HepG2 (cell line): ENCODE measurements around the gene LRP10. TPM values are rescaled to one million over a fixed set of nuclear protein-coding genes. Genes with fewer than 3 reads are reported as not detected.

Source experiments
- CCDC6 ChIP-seq: sonication (generic); formaldehyde crosslinking; IDR thresholded peaks from 2 replicates; pipeline ENCODE4 v1.8.1; 2022; ENCODE audit warnings: mild to moderate bottlenecking, missing genetic modification reagents, moderate library complexity
- ELF3 ChIP-seq: IDR thresholded peaks from 2 replicates; pipeline ENCODE4 v1.6.1; 2016; ENCODE audit warnings: missing genetic modification reagents, missing compliant biosample characterization
- FLYWCH1 ChIP-seq: sonication (generic); formaldehyde crosslinking; IDR thresholded peaks from 2 replicates; pipeline ENCODE4 v1.8.1; 2023; ENCODE audit warnings: mild to moderate bottlenecking, missing genetic modification reagents
- HNRNPLL ChIP-seq: fragments of 200-400 bp; formaldehyde crosslinking; IDR thresholded peaks from 2 replicates; pipeline ENCODE4 v1.6.1; 2017; ENCODE audit warnings: mild to moderate bottlenecking, low read depth, low read length; ENCODE audit not compliant: poor library complexity, severe bottlenecking
- PHF20 ChIP-seq: sonication (generic); formaldehyde crosslinking; IDR thresholded peaks from 2 replicates; pipeline ENCODE4 v1.5.0; 2020; ENCODE audit warnings: mild to moderate bottlenecking, missing genetic modification reagents
- SIN3B ChIP-seq: fragments of 150-350 bp; IDR thresholded peaks from 2 replicates; pipeline ENCODE4 v1.6.1; 2014; ENCODE audit warnings: low read length
- SMAD3 ChIP-seq: sonication (generic); formaldehyde crosslinking; IDR thresholded peaks from 2 replicates; pipeline ENCODE4 v1.4.0; 2020; ENCODE audit warnings: missing genetic modification reagents
- SP2 ChIP-seq: sonication (generic); formaldehyde crosslinking; IDR thresholded peaks from 2 replicates; pipeline ENCODE4 v1.5.1; 2020; ENCODE audit warnings: mild to moderate bottlenecking, missing genetic modification reagents
- SRF ChIP-seq: IDR thresholded peaks from 2 replicates; pipeline ENCODE4 v1.6.1; 2011; ENCODE audit warnings: mild to moderate bottlenecking, low read depth, low read length, moderate library complexity
- TBL1XR1 ChIP-seq: fragments of 150-350 bp; IDR thresholded peaks from 2 replicates; pipeline ENCODE4 v1.6.1; 2014; ENCODE audit warnings: borderline replicate concordance, low read length; ENCODE audit not compliant: partially characterized antibody
- YEATS2 ChIP-seq: sonication (generic); formaldehyde crosslinking; IDR thresholded peaks from 2 replicates; pipeline ENCODE4 v1.4.0; 2020; ENCODE audit warnings: missing genetic modification reagents, borderline replicate concordance
- ZBTB8A ChIP-seq: sonication (generic); formaldehyde crosslinking; IDR thresholded peaks from 2 replicates; pipeline ENCODE4 v1.4.0; 2020; ENCODE audit warnings: mild to moderate bottlenecking, low read depth, missing genetic modification reagents, borderline replicate concordance
- ZC3H13 ChIP-seq: sonication (generic); formaldehyde crosslinking; IDR thresholded peaks from 2 replicates; pipeline ENCODE4 v1.8.1; 2023; ENCODE audit warnings: mild to moderate bottlenecking, missing genetic modification reagents, moderate library complexity
- ZNF253 ChIP-seq: sonication (generic); formaldehyde crosslinking; IDR thresholded peaks from 2 replicates; pipeline ENCODE4 v1.8.0; 2022; ENCODE audit warnings: mild to moderate bottlenecking, missing genetic modification reagents, borderline replicate concordance
- ZNF337 ChIP-seq: sonication (generic); formaldehyde crosslinking; IDR thresholded peaks from 2 replicates; pipeline ENCODE4 v1.5.1; 2020; ENCODE audit warnings: missing genetic modification reagents, low read depth, mild to moderate bottlenecking, borderline replicate concordance
- ZNF670 ChIP-seq: sonication (generic); formaldehyde crosslinking; IDR thresholded peaks from 2 replicates; pipeline ENCODE4 v1.8.0; 2022; ENCODE audit warnings: mild to moderate bottlenecking, missing genetic modification reagents, borderline replicate concordance
- ZNF7 ChIP-seq: IDR thresholded peaks from 2 replicates; pipeline ENCODE4 v1.6.1; 2016; ENCODE audit warnings: missing biosample characterization, missing genetic modification reagents
- ZNF720 ChIP-seq: sonication (generic); formaldehyde crosslinking; IDR thresholded peaks from 2 replicates; pipeline ENCODE4 v1.4.0; 2020; ENCODE audit warnings: missing genetic modification reagents
- ZNF780A ChIP-seq: sonication (generic); formaldehyde crosslinking; IDR thresholded peaks from 2 replicates; pipeline ENCODE4 v1.8.0; 2022; ENCODE audit warnings: mild to moderate bottlenecking, missing genetic modification reagents, moderate library complexity
- ZNF883 ChIP-seq: sonication (generic); formaldehyde crosslinking; IDR thresholded peaks from 2 replicates; pipeline ENCODE4 v1.5.1; 2020; ENCODE audit warnings: mild to moderate bottlenecking, missing genetic modification reagents; ENCODE audit errors: not compliant biosample characterization
- polyA plus RNA-seq, 8 experiments: library from polyadenylated mRNA; depleted of rRNA in 3 of 8; stranded (reverse) in 7 of 8; unstranded in 1 of 8; fragments of >200 nt; fragmentation: Illumina TruSeq in 4 of 8; extraction: Trizol in 4 of 8; gene quantifications; 2 replicates each; pipeline versions ENCODE4 v1.2.1 to v1.2.3, GENCODE V29; 2011 to 2016; ENCODE audit warnings: low read depth in 4 of 8, missing spikeins in 1 of 8, mixed read lengths in 1 of 8; ENCODE audit not compliant: insufficient read depth in 1 of 8
- total RNA-seq, 5 experiments: library from RNA; depleted of rRNA; stranded (reverse); fragments of >200 nt; fragmentation: Illumina TruSeq; extraction: Trizol; gene quantifications; 2 replicates each; pipeline ENCODE4 v1.2.3, GENCODE V29; 2016; ENCODE audit warnings: low read depth in 1 of 5
- TF ChIP-seq, protein P1 (sequence below): sonication (generic); formaldehyde crosslinking; IDR thresholded peaks from 2 replicates; pipeline ENCODE4 v1.9.0; 2022; ENCODE audit warnings: low read depth, missing genetic modification reagents
- TF ChIP-seq, protein P2 (sequence below): IDR thresholded peaks from 2 replicates; pipeline ENCODE4 v1.6.1; 2016
- TF ChIP-seq, protein P3 (sequence below): sonication (generic); formaldehyde crosslinking; IDR thresholded peaks from 2 replicates; pipeline ENCODE4 v1.5.1; 2020; ENCODE audit warnings: mild to moderate bottlenecking, moderate library complexity, missing genetic modification reagents

LRP10 gene
- total and polyA plus RNA-seq, 2 of the 13 experiments (the other 11 are each of a cell fraction or from before 2014, with no cell fraction given): 16.9 to 45.2 TPM

DNA sequence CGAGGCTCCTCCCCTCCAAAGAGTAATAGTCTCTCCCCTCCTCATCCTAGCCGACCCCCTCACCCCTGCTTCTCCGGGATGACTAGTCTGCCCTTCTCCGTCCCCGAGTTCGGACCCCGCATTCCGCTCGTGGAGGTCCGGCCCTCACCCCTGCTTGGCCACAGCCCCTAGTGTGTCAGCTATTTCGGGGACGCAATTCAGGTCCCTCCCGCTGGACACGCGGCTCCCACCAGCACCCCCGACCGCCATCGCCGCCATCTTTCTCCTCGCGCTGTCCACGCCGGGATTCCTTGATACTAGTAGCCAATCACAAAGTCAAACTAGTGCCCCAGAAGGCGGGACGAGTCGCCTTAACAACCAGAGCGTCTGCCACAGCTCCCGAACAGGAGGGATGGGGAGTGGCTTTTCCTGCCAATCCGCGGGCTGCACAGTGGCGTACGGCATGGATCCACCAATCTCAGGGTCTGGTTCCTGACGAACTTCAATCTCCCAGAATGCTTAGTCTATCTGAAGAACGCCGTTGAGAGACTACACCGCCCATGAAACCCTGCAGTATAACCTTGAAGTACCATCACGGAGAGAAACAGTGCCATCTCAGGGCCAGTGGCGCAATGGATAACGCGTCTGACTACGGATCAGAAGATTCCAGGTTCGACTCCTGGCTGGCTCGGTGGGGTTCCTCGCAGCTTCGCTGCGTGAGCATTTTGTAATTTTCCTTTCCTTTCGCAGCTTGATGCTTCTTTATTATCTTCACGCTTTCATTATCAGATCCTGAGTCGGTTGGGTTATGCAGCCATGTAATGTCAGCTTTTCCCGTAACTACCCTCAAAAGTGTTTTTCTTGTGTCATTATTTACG is 57.8 kb downstream of the LRP10 start, which contains the start of gene PRMT5 (continued):
- TF ChIP-seq, protein P1, sequence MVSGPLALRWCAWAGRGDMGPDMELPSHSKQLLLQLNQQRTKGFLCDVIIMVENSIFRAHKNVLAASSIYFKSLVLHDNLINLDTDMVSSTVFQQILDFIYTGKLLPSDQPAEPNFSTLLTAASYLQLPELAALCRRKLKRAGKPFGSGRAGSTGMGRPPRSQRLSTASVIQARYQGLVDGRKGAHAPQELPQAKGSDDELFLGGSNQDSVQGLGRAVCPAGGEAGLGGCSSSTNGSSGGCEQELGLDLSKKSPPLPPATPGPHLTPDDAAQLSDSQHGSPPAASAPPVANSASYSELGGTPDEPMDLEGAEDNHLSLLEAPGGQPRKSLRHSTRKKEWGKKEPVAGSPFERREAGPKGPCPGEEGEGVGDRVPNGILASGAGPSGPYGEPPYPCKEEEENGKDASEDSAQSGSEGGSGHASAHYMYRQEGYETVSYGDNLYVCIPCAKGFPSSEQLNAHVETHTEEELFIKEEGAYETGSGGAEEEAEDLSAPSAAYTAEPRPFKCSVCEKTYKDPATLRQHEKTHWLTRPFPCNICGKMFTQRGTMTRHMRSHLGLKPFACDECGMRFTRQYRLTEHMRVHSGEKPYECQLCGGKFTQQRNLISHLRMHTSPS (CRISPR knock-in tag): 0 out of 2 replicates have a peak, but pooled peaks have one; percentile 78
- TF ChIP-seq ZNF253 (CRISPR knock-in tag) (no peak; the same call in 1 of the 2 replicates), ZNF720 (CRISPR knock-in tag) (peak; percentile 95; the same call in 1 of the 2 replicates), ELF3 (CRISPR knock-in tag) (peak; percentile 95), ZNF780A (CRISPR knock-in tag) (peak; percentile 97), ZNF7 (CRISPR knock-in tag) (peak; percentile 48; the same call in 1 of the 2 replicates), TBL1XR1 (peak; percentile 97), ZC3H13 (peak; percentile 95; the same call in 1 of the 2 replicates), ZNF337 (CRISPR knock-in tag) (peak; percentile 99), CCDC6 (CRISPR knock-in tag) (peak; percentile 95; the same call in 1 of the 2 replicates), SP2 (peak; percentile 94), FLYWCH1 (CRISPR knock-in tag) (peak; percentile 80; the same call in 1 of the 2 replicates), ZBTB8A (peak; percentile 98), HNRNPLL (peak; percentile 78), ZNF883 (CRISPR knock-in tag) (peak; percentile 99), PHF20 (peak; percentile 68; the same call in 1 of the 2 replicates), SRF (peak; percentile 76), SIN3B (peak; percentile 86), SMAD3 (CRISPR knock-in tag) (peak; percentile 99), ZNF670 (CRISPR knock-in tag) (0 out of 2 replicates have a peak, but pooled peaks have one; percentile 10), YEATS2 (CRISPR knock-in tag) (peak; percentile 90)
- TF ChIP-seq, protein P2, sequence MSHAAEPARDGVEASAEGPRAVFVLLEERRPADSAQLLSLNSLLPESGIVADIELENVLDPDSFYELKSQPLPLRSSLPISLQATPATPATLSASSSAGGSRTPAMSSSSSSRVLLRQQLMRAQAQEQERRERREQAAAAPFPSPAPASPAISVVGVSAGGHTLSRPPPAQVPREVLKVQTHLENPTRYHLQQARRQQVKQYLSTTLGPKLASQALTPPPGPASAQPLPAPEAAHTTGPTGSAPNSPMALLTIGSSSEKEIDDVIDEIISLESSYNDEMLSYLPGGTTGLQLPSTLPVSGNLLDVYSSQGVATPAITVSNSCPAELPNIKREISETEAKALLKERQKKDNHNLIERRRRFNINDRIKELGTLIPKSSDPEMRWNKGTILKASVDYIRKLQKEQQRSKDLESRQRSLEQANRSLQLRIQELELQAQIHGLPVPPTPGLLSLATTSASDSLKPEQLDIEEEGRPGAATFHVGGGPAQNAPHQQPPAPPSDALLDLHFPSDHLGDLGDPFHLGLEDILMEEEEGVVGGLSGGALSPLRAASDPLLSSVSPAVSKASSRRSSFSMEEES (CRISPR knock-in tag): peak; percentile 66; the same call in 1 of the 2 replicates
- TF ChIP-seq, protein P3, sequence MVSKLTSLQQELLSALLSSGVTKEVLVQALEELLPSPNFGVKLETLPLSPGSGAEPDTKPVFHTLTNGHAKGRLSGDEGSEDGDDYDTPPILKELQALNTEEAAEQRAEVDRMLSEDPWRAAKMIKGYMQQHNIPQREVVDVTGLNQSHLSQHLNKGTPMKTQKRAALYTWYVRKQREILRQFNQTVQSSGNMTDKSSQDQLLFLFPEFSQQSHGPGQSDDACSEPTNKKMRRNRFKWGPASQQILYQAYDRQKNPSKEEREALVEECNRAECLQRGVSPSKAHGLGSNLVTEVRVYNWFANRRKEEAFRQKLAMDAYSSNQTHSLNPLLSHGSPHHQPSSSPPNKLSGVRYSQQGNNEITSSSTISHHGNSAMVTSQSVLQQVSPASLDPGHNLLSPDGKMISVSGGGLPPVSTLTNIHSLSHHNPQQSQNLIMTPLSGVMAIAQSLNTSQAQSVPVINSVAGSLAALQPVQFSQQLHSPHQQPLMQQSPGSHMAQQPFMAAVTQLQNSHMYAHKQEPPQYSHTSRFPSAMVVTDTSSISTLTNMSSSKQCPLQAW: peak; percentile 85
